Measurements from ENCODE around the gene FLT1. TPM values are rescaled to one million over a fixed set of nuclear protein-coding genes. Genes with fewer than 3 reads are reported as not detected.

FLT1 gene
- total RNA-seq, 2 experiments from 2014 or later = 7.7 to 8.2 TPM

- no peak for DNase-seq
- TF ChIP-seq, protein P1, sequence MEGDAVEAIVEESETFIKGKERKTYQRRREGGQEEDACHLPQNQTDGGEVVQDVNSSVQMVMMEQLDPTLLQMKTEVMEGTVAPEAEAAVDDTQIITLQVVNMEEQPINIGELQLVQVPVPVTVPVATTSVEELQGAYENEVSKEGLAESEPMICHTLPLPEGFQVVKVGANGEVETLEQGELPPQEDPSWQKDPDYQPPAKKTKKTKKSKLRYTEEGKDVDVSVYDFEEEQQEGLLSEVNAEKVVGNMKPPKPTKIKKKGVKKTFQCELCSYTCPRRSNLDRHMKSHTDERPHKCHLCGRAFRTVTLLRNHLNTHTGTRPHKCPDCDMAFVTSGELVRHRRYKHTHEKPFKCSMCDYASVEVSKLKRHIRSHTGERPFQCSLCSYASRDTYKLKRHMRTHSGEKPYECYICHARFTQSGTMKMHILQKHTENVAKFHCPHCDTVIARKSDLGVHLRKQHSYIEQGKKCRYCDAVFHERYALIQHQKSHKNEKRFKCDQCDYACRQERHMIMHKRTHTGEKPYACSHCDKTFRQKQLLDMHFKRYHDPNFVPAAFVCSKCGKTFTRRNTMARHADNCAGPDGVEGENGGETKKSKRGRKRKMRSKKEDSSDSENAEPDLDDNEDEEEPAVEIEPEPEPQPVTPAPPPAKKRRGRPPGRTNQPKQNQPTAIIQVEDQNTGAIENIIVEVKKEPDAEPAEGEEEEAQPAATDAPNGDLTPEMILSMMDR (IDR thresholded peaks at IDR 0.05) = no peak
- no peak for ATAC-seq
- no peaks in the 10 kb centered on the region for H3K27me3 Mint-ChIP-seq
- intact Hi-C loops (cut with micrococcal nuclease) = no loop called here
- no peak overlapping the region for H3K4me3 Mint-ChIP-seq
- H3K36me3 Mint-ChIP-seq (ENCODE audit: low read depth) = peaks cover 13% of the 10 kb centered on the region
- POLR2A ChIA-PET = no interaction called here
- no peak overlapping the region for H3K27ac Mint-ChIP-seq
- CTCF ChIA-PET = no interaction called here
- peaks cover 13% of the 10 kb centered on the region for H3K4me1 Mint-ChIP-seq (ENCODE audit: low read depth)
- H3K9me3 Mint-ChIP-seq = no peaks in the 10 kb centered on the region
Measured at GRCh38 chr13:28425793-28426192, 69.1 kb downstream of the FLT1 start.

- Mint-ChIP-seq H3K4me1 (ENCODE audit: low read depth) (peaks cover 13% of the 10 kb centered on the region), H3K36me3 (ENCODE audit: low read depth) (peaks cover 10% of the 10 kb centered on the region), H3K9me3 (no peaks in the 10 kb centered on the region), H3K27ac (no peak overlapping the region), H3K27me3 (no peaks in the 10 kb centered on the region), H3K4me3 (no peak overlapping the region)
- intact Hi-C loops (cut with micrococcal nuclease) = no loop called here
- no peak for ATAC-seq
- POLR2A ChIA-PET = no interaction called here
- DNase-seq = no peak
- CTCF ChIA-PET = interaction anchor here (0.7 kb wide), 1 partner anchor 103 kb away, joined by 3 read pairs; no protein-coding TSS in a partner anchor
- TF ChIP-seq, protein P1 (IDR thresholded peaks at IDR 0.05) = no peak
Measured at GRCh38 chr13:28424541-28424940, 70.4 kb downstream of the FLT1 start.

- peak overlapping the region; percentile 87 for H3K27ac Mint-ChIP-seq
- POLR2A ChIA-PET = interaction anchor here (0.6 kb wide), 1 partner anchor 56 kb away, joined by 3 read pairs; no protein-coding TSS in a partner anchor
- H3K4me3 Mint-ChIP-seq = peak overlapping the region; percentile 34
- no peaks in the 10 kb centered on the region for H3K27me3 Mint-ChIP-seq
- peaks cover 13% of the 10 kb centered on the region for H3K4me1 Mint-ChIP-seq (ENCODE audit: low read depth)
- peaks cover 10% of the 10 kb centered on the region for H3K36me3 Mint-ChIP-seq (ENCODE audit: low read depth)
- H3K9me3 Mint-ChIP-seq = no peaks in the 10 kb centered on the region
- intact Hi-C loops (cut with micrococcal nuclease) = no loop called here
- CTCF ChIA-PET = interaction anchor here (1.1 kb wide), 1 partner anchor 53 kb away, joined by 3 read pairs; no protein-coding TSS in a partner anchor
- ATAC-seq (peak; percentile 97), DNase-seq (peak; percentile 68)
- TF ChIP-seq, protein P1 (IDR thresholded peaks at IDR 0.05) = no peak
Measured at GRCh38 chr13:28423010-28423409, 71.9 kb downstream of the FLT1 start.

DNA sequence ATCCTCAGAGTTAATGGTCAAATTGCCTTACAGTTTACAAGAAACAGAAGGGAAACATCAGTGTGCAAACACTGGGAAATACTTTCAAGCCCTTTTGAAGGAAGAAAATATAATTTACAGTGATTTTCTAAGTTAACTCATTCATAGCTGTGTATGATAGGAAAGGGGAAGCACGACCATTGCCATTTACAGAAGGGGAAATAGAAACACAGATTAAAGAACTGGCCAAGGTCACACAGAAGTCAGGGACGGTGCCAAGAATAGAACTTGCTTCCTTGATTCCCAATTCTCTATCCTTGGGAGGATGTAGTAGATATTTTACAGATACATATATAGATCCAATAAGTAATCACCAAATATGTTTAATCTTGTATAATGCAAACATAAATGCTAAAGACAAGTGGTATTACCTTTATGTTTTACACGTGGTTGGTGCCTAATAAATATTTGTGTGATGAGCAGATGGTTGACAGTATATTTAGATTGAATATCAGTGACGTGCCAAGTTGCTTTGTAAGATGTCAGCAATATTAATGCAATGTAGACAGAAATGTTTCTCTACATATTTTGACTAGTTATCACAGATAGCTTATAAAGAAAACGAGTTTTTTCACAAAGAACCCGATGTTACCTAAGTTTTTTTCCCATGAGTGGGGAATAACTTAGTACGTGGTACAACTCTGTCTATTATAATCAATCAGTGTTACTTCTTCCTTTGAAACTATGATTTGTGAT, 73.1 kb downstream of the FLT1 start:
- H3K4me3 Mint-ChIP-seq = no peak overlapping the region
- intact Hi-C loops (cut with micrococcal nuclease) = no loop called here
- POLR2A ChIA-PET = no interaction called here

GRCh38 chr13:28420704-28421103, 74.2 kb downstream of the FLT1 start:
- H3K4me3 Mint-ChIP-seq = no peak overlapping the region
- intact Hi-C loops (cut with micrococcal nuclease) = no loop called here
- DNase-seq (no peak), ATAC-seq (no peak)
- H3K36me3 Mint-ChIP-seq (ENCODE audit: low read depth) = peaks cover 5% of the 10 kb centered on the region
- no peaks in the 10 kb centered on the region for H3K27me3 Mint-ChIP-seq
- ChIA-PET CTCF (interaction anchor here (0.9 kb wide), 1 partner anchor 238 kb away, joined by 3 read pairs; the partner anchor contains the start of gene POMP), POLR2A (no interaction called here)
- no peaks in the 10 kb centered on the region for H3K9me3 Mint-ChIP-seq
- H3K27ac Mint-ChIP-seq = no peak overlapping the region
- peaks cover 15% of the 10 kb centered on the region for H3K4me1 Mint-ChIP-seq (ENCODE audit: low read depth)
- TF ChIP-seq, protein P1 (IDR thresholded peaks at IDR 0.05) = no peak

More for the DNA sequence above, 73.1 kb downstream of the FLT1 start:
- H3K4me1 Mint-ChIP-seq (ENCODE audit: low read depth) = peaks cover 13% of the 10 kb centered on the region
- no peak overlapping the region for H3K27ac Mint-ChIP-seq
- no peaks in the 10 kb centered on the region for H3K27me3 Mint-ChIP-seq
- DNase-seq (no peak), ATAC-seq (no peak)
- TF ChIP-seq, protein P1 (IDR thresholded peaks at IDR 0.05) = no peak
- no peaks in the 10 kb centered on the region for H3K9me3 Mint-ChIP-seq
- H3K36me3 Mint-ChIP-seq (ENCODE audit: low read depth) = peaks cover 7% of the 10 kb centered on the region
- CTCF ChIA-PET = no interaction called here
